ENCODE results near the gene MDC1.

DNA sequence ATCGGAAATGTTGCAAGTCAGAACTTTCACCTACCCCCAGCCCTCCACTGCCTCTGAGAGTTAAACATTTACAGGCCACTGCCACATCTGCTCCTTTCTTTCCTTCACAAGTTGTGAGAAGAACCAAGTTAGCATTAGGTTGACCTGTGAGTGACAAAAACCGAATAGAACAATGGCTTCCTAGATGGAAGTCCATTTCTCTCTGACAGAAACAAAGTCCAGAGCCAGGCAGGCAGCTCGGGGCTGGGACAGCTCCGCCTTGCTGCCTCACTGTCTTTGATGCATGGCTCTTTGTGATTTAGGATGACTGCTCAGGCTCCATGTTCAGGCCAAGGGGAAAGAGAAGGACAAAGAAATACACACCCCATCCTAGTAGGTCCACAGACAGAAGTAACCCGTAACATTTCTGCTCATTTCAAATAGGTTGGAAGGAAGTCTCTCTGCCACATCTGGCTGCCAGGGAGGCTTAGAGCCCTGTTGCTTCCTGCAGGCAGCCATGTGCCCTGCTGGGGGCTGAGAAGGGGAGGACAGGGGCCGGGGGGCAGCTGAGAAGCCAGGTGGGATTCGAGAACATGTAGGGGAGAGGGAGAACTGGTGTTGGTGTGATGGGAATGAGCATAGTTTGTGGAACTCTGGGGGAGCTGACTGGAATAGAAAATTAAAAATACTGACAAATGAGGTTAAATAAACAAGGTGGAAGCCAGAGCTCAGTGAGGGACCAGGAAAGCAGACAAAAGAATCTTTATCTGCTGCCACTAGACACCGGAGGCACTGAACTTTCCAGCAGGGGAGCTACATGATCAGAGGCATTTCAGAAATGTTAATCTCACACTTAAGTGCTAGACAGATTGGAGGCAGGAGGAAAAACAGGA lies 46.8 kb upstream of the MDC1 start:
- TF ChIP-seq, protein P1, sequence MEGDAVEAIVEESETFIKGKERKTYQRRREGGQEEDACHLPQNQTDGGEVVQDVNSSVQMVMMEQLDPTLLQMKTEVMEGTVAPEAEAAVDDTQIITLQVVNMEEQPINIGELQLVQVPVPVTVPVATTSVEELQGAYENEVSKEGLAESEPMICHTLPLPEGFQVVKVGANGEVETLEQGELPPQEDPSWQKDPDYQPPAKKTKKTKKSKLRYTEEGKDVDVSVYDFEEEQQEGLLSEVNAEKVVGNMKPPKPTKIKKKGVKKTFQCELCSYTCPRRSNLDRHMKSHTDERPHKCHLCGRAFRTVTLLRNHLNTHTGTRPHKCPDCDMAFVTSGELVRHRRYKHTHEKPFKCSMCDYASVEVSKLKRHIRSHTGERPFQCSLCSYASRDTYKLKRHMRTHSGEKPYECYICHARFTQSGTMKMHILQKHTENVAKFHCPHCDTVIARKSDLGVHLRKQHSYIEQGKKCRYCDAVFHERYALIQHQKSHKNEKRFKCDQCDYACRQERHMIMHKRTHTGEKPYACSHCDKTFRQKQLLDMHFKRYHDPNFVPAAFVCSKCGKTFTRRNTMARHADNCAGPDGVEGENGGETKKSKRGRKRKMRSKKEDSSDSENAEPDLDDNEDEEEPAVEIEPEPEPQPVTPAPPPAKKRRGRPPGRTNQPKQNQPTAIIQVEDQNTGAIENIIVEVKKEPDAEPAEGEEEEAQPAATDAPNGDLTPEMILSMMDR (IDR thresholded peaks at IDR 0.05): no peak
- no peak for TF ChIP-seq POLR2A (IDR thresholded peaks at IDR 0.05)
